ENCODE measurements around the gene LRRC47.

The LRRC47 gene

GRCh38 chr1:3746389-3746829, 49.9 kb downstream of the LRRC47 start:
- DNase-seq, result no peak

- no peak for DNase-seq
Observed at GRCh38 chr1:3745590-3746381, 50.5 kb downstream of the LRRC47 start.

- no peak for DNase-seq
Observed at GRCh38 chr1:3745071-3745470, 51.2 kb downstream of the LRRC47 start.

GRCh38 chr1:3744646-3745045, 51.7 kb downstream of the LRRC47 start:
- DNase-seq, result no peak

- DNase-seq, result no peak
Observed at GRCh38 chr1:3743826-3744225, 52.5 kb downstream of the LRRC47 start.

- no peak for DNase-seq
Observed at GRCh38 chr1:3743421-3743820, 52.9 kb downstream of the LRRC47 start.

- DNase-seq, result no peak
Observed at GRCh38 chr1:3742439-3743298, 53.6 kb downstream of the LRRC47 start.

- DNase-seq, result no peak
Observed at GRCh38 chr1:3741566-3742438, 54.5 kb downstream of the LRRC47 start.

- no peak for DNase-seq
Observed at GRCh38 chr1:3740752-3741151, 55.5 kb downstream of the LRRC47 start.

- DNase-seq, result no peak
Observed at GRCh38 chr1:3740042-3740441, 56.3 kb downstream of the LRRC47 start.

GRCh38 chr1:3738943-3739342, 57.4 kb downstream of the LRRC47 start:
- DNase-seq, result no peak

GRCh38 chr1:3736708-3737107, 59.6 kb downstream of the LRRC47 start:
- no peak for DNase-seq

- DNase-seq, result no peak
Observed at GRCh38 chr1:3736131-3736561, 60.2 kb downstream of the LRRC47 start.

- no peak for DNase-seq
Observed at GRCh38 chr1:3735688-3736087, 60.6 kb downstream of the LRRC47 start.

GRCh38 chr1:3735027-3735681, 61.1 kb downstream of the LRRC47 start:
- no peak for DNase-seq

GRCh38 chr1:3734602-3735001, 61.7 kb downstream of the LRRC47 start:
- DNase-seq, result no peak

GRCh38 chr1:3733883-3734589, 62.3 kb downstream of the LRRC47 start:
- no peak for DNase-seq

GRCh38 chr1:3733094-3733882, 63.0 kb downstream of the LRRC47 start:
- DNase-seq, result no peak

- no peak for DNase-seq
Observed at GRCh38 chr1:3732434-3733093, 63.7 kb downstream of the LRRC47 start.

Measured in activated CD4-positive, alpha-beta T cell treated with anti-CD3 and anti-CD28 coated beads, Interleukin-2, Interleukin-6, amounts not matched to agents 100 ng/mL and 50 ng/mL, durations not matched to agents 16 hours and 8 hours (primary cell).